NCI-H1930 (cell line): ENCODE results near the gene PKN1.
"Not testable (repeated sequence)": the region's sequence is repeated elsewhere in the genome, so short reads cannot be mapped to it uniquely, and the experiment has no call there.

Experiments used
- DNase-seq, 2 experiments: peaks; one replicate each; lab custom pipeline; 2025; lab: John Stamatoyannopoulos, UW

The PKN1 gene

DNA sequence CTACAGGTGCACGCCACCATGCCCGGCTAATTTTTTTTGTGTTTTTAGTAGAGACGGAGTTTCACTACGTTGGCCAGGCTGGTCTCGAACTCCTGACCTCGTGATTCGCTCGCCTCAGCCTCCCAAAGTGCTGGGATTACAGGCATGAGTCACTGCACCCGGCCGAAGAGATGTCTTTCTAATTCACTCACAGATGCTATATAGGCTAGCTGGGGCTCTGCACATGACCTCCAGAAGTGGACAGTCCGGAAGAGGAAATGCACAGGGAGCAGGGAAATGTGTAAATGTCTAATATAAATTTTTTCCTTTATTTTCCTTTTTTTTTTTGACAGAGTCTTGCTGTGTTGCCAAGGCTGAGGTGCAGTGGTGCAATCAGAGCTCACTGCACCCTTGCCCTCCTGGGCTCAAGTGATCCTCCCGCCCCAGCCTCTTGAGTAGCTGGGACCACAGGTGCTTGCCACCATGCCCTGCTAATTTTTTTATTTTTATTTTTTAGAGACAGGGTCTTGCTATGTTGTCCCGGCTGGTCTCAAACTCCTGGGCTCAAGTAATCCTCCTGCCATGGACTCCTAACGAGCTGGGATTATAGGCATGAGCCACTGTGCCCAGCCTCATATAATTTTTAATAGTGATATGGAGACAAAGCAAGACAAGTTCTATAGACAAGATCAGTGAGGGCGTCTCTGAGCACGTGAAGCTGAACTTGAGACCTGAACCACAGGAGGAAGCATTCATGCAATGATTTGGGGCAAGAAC, 54.4 kb downstream of the PKN1 start:
- no peak for DNase-seq

DNA sequence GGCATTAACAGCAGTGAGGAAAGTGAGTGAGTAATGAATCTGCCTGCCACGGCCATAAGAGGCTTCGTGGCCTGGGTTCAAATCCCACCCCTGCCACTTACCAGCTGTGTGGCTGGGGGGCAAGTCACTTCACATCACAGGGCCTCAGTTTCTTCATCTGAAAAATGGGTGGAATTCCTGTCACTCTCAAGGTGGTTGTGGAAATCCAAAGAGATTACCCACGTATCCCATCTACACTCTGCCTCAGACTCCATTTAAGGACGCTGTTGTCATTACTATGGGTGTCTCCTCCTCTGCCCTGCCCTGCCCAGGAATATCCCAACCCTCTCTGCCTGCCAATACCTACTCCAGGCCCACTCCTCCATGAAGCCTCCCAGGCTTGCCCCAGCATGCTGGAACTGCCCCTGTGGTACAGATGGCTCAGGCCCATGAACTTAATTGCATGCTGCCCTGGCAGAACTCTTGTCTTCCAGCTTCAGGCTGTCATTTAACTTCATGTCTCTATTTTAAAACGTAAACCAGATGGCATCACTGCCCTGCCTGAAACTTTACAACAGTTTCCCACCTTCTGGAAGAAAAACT, 59.7 kb downstream of the PKN1 start:
- DNase-seq: no peak

DNA sequence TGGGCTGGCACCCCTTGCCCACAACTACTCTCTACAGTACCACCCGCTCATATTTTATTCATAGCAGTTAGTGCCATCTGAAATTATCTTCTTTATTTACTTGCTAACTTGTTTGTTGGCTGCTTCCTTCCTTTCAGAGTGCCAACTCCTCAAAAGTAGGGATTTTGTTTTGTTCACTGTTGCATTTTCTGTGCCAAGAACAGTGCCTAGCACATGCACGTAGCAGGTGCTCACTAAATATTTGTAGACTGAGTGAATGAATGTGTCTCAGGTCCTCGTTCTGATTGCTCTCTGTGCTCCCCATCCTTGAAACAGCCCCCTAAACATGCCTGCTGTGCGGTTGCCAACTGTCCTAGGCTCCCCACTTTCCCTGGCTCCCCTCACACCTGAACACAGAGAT, 61.3 kb downstream of the PKN1 start:
- DNase-seq: no peak

DNA sequence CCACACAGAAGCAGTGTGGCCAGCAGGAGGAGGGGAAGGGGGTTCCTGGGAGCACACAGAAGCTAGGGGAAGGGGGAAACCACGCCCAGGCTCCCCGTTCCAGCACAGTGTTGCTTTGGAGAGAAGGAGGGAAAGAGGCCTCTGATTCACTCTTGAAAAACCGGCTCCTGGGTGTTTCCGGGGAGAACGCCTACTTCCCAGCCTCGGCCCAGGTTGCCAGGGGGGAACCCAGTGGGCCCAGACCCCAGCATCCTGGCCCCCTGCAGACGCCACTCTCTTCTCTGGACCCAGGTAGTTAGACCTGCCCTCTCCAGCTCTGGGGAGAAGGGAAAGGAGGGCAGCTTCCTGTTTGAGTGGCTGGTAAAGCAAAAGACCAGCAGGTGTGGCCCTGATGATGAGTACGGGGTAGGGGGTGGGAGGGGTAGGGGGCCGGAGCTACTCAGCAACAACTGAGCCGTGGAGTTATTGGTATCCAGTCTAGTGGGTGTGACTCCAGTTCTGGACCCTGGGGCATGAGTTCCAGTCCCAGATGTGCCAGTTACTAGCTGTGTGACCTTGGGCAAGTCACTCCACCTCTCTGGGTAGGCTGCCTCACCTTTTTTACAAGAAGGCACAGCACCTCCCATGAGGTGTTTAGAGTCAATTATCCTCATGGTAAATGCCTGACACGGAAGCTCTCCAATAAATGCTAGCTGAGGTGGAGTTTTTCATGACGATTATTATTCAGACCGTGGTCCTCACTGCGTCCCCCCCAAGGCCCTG, 62.0 kb downstream of the PKN1 start:
- DNase-seq: no peak

DNA sequence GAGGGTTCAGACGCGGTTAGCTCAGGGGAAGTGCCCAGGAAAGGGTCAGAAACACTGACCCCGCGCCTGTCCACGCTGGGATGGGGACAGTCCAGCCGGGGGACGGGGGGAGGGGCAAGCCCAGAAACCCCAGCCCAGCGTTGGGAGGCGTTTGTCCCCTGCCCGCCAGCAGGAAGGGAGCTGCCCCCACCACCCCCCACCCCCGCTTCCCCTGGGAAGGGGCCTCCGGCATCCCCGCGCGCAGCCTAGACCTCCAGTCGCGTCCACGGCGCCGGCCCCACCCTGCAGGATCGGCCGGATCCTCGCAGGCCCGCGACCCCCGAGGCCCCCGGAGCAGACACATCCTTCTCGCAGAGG, 62.5 kb downstream of the PKN1 start:
- DNase-seq: no peak

DNA sequence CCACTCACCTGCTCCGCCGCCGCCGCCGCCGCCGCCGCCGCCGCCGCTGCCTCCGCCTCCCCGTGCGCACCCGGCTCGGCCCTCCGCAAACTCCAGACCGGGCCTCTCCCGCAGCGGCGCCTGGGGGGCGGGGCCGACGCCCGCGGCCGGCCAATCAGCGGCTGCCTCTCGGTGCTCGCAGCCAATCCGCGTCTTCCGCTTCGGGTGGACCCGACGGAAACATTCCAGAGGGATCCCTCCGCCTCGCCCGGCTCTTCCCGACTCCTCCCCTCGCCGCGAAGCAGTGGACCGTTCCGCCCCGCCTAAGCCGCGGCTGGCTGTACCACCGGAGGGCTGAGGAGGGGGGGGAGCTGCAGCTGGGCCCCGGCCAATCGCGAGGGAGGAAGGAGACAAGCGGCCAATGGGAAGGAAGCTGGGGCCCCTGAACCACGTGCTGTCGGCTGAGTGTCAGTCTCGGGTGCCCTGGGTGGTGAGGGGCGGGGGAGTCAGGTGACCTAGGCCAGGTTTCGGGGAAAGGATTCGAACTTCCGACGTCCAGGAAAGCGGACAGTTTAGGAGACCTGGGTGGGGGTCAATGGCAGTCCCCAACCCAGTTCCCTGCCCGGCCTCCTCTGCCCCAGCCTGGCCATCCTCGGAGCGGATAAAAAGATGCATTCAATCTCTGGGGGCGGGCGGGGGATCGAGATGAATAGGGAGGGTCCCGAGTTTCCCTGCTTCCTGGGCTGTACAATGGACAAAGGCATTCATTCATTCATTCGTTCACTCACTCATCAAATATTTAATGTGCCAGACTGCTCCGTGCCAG, 63.1 kb downstream of the PKN1 start, which contains the start of gene GIPC1:
GIPC1 (minus strand) TSS at position 99 of the 805 bp plus-strand sequence. CDS start 13,151 bp downstream, outside the sequence.
- peak; percentile 86 to 89 for DNase-seq

DNA sequence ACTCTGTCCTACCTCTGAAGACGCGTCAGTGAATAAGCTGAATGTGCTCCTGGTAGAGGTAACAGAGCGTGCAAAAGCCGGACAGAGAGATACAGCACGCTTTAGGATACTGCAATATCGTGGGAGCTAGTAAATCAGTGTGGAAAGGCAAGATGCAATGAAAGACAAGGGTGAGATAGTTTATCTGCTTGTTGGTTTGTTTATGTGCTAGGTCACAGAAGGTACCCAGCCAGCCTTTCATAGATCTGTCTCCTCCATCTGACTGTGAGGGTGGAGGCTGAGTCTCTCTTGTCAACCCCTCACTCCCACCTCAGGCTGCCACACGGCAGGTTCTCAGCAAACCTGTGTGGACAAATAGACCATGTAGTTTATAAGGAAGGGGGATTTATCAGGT, 63.7 kb downstream of the PKN1 start:
- no peak for DNase-seq

DNA sequence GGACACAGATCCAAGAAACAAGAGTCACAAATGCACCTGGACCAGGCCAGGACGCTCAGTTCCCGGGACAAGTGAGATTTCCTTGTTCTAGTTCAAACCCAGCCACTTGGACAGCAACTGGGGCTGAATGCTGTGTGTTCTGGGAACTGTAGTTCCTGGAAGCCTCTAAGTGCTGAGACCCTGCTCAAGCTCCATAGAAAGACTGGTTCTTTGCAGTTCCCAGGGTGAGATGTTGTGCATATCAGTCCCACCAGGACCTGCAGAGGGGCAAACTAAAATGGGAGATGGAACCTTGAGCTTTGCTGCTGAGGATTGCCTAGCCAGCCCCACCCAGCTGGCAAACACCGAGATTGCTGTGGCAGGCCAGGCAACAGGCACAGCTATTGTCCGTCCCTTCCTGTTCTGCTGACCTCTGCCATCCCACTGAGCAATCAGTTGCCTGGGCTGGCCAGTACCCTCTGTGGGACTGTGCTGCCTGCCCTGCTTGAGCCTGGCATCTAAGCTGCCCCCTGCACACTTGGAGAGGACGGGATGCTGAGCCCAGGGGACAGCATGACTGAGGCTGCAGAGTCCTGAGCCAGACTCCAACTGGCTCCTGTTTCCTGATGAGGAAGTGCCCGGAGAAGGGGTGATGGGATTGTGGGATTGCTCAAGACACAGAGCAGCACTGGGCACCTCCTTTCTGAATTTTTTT, 64.3 kb downstream of the PKN1 start:
- DNase-seq: no peak

DNA sequence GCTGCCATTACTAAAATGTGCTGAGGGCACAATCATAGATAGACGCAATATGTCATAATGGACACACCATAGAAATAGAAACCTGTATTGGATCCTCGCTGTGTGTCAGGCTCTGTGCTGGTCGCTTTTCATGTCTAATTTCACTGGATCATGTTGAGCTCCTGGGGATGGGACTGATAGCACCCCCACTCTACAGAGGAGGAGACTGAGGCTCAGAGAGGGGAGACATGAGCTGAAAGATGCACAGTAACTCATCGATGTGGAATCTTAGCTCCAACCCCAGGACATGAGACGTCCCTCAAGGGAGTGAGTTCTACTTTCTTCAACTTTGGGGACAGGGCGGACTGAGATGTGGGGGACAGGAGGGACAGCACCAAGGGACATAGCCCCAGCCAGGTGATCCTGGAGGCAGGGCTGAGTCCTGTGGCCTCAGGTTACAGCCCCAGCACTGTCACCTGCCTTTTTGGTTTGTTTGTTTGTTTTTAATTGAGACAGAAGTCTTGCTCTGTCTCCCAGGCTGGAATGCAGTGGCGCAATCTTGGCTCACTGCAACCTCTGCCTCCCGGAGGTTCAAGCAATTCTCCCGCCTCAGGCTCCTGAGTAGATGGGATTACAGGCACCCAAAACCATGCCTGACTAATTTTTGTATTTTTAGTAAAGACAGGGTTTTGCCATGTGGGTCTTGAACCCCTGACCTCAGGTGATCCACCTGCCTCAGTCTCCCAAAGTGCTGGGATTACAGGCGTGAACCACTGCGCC, 69.4 kb downstream of the PKN1 start:
- DNase-seq: no peak

DNA sequence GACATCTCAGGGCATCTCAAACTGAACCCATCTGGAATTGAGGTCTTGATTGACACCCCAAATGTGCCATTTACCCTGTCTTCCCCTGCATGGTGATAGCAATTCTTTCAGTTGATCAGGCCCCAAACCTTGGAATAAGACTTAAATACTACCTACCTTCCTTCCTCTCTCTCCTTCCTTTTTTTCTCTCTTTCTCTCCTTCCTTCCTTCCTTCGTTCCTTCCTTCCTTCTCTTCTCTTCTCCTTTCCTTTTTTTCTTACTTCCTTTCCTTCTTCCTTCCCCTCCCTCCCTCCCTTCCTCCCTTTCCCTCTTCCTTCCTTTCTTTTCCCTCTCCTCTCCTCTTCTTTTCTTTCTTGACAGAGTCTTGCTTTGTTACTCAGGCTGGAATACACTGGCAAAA, 70.2 kb downstream of the PKN1 start:
- no peak for DNase-seq

DNA sequence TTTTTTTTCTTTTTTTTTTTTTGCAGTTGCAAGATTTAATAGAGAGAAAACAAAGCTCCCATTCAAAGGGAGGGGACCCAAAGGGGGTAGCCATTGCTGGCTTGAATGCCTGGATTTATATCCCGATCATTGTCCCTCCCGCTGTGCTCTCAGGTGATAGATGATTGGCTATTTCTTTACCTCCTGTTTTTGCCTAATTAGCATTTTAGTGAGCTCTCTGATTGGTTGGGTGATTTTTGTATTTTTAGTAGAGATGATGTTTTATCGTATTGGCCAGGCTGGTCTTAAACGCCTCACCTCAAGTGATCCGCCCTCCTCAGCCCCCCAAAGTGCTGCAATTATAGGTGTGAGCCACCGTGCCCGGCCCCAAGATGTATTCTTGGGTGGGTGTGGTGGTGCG, 71.5 kb downstream of the PKN1 start:
- not testable (repeated sequence) for DNase-seq

DNA sequence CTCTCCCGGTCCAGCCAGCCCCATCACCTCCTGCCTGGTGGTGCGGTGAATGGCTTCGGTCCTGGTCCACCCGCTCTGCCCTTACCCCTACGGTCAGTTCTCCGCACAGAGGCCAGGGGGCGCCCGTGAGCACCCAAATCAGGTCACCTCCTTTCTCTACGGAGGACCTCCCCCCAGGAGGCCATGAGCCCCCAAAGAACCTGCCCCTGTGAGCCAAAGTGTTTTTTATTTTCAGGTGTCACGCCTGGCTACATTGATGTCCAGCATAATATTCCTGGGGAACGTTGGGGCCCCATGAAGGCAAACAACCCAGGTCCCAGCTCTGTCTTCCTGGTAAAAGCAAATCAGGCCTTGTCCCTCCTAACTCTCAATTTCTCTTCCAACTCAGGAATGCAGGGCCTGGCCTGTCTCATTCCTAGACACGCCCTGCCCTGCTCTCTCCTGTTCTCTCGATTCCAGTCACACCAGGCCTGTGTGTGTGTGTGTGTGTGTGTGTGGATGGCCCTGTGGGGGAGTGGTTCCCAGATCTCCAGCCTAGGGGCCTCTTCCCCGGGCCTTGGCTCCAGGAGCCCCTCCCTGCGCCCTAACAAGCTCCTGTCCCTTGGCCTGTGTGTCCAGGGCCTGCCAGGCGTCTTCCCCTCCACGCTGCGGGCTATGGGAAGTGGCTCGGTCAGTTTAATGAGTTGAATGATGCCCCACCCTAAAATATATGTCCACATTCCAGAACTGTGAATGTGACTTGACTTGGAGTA, 72.6 kb downstream of the PKN1 start:
- DNase-seq: no peak

DNA sequence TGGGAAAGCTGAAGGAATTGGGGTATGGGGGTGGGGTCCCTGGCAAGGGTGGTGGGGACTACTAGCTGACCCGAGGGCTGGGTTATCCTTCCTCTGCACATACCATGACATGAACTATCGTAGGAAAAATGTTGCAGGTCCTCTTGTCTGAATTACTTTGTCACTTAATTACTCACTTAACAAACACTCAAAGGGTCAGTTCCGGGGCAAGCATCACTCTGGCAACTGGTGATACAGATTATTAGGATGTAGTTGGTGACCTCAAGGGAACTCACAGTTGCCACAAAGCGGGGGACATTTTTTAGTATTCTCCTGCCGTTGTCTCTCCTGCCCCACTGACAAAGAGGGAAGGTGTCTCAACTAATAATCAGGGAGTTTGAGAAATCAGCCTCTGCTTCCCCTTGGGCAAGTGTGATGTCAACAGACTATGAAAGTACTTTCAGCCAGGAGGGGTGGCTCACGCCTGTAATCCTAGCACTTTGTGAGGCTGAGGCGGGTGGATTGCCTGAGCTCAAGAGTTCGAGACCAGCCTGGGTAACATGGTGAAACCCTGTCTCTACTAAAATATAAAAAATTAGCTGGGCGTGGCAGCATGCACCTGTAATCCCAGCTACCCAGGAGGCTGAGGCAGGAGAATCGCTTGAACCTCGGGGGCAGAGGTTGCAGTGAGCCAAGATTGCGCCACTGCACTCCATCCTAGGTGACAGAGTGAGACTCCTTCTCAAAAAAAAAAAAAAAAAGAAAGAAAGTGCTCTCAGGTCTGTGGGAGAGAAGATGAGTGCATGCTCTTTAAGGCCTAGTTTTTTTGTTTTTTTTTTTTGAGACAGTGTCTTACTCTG, 74.8 kb downstream of the PKN1 start:
- DNase-seq: no peak

DNA sequence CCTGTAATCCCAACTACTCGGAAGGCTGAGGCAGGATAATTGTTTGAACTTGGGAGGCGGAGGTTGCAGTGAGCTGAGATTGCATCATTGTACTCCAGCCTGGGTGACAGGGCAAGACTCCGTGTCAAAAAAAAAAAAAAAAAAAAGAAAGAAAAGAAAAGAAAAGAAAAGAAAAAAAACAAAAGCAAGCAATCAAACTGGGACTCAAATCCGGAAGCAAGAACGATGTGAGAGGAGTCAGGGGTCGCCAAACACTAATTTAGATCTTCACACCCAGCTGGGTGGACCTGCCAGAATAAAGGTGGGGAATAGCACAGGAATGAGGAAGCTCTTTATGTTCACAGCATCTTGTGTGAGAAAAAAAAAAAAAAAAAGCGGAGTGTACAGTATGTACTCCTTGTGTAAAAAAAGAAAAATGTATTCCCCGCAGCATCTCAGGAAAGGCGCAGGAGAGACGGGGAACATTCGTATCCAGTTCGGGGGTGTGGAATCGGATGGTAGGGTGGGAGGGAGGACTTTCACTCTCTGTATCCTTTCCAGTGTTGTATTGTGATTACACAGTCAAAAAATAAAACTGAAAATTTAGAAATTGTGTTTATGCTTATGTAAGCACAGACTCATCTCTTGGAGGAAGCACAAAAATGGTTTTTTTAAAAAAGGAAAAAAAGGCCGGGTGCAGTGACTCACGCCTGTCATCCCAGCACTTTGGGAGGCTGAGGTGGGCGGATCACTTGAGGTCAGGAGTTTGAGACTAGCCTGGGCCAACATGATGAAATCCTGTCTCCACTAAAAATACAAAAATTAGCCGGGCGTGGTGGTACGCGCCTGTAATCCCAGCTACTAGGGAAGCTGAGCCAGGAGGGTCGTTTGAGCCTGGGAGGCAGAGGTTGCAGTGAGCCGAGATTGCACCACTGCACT, 77.5 kb downstream of the PKN1 start:
- DNase-seq: no peak

DNA sequence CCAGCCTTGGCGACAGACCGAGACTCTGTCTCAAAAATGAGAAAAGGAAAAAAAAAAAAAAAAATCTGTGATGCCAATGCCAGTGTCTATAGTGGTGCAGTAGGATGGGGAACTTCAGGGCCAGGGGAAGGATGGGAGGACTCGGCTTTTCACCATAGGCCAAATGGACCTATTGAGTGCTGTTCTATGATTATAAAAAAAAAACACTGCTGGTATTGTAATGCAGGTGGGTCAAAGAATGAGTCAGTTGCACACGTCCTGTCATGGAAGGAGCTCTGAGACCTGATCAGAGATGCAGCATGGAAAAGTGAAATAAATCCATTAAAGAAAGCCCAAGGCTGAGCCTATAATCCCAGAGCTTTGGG, 78.1 kb downstream of the PKN1 start:
- DNase-seq: no peak

DNA sequence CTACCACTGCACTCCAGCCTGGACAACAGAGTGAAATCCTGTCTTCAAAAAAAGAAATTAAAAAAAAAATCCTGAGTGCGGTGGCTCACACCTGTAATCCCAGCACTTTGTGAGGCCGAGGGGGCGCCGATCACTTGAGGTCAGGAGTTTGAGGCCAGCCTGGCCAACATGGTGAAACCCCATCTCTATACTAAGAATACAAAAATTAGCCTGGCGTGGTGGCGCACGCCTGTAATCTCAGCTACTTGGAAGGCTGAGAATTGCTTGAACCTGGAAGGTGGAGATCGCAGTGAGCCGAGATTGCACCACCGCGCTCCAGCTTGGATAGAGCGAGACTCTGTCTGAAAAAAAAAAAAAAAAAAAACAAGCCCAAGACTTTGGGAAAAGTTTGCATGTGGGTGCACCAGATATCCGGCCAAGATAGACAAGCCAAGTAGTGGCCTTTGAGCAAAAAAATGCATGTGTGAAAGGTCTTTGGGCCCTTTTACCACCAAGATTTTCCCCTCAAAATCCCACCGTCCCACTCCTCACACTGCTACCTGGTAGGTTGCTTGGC, 79.4 kb downstream of the PKN1 start:
- no peak for DNase-seq

DNA sequence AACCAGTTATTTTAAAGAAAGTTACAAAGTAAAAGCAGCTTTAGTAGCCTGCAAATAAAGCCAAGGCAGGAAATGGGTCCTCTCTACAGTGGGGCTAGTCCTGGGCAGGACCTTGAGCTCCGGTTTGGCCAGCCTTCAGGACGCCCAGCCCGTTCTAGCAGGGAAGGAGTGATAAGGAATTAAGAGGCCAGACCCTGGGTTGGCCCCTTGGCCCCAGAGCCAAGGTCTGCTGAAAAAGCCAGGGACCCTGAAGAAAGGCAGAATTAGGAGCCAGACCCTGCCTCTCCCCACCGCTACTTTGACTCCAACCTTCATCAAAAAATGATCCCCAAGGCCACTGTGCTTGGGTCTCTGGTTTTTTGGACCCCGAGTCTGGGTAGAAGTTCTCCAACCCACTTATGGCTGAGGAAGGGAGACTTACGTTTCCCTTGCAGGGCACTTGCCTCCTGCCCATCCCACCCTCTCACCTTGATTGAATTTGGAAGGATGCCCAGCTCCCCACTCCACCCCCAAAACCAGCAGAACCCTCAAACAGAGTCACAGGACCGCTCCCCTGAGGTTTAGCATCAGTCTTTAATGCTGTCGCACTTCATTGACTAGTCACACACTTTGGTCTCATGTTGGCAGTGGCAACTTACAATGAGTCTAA, 81.2 kb downstream of the PKN1 start:
- no peak for DNase-seq
